Spinal cord (tissue), 10 donors: ENCODE results near the gene ANO6. TPM values are rescaled to one million over a fixed set of nuclear protein-coding genes. Genes with fewer than 3 reads are reported as not detected.
A peak's percentile ranks its signal among the peaks of the same experiment; 100 is the strongest.

ENCODE experiments used
- DNase-seq, 6 donors: peaks; one replicate each; pipeline versions ENCODE4 v3.0.0 to v3.0.0-alpha.2; 2013 to 2015; ENCODE audit warnings: low spot score in 6 of 6, low read depth in 4 of 6
- H3K27ac ChIP-seq: one replicate; pipeline ENCODE4 v1.5.1; 2013; ENCODE audit warnings: low read depth, low read length, control low read depth
- H3K27me3 ChIP-seq: one replicate; pipeline ENCODE4 v1.6.1; 2013; ENCODE audit warnings: low read length; ENCODE audit not compliant: control insufficient read depth, insufficient read depth
- H3K36me3 ChIP-seq: one replicate; pipeline ENCODE4 v1.6.1; 2013; ENCODE audit warnings: low read length; ENCODE audit not compliant: control insufficient read depth, insufficient read depth
- H3K4me1 ChIP-seq: one replicate; pipeline ENCODE4 v1.6.1; 2013; ENCODE audit warnings: low read length; ENCODE audit not compliant: control insufficient read depth, insufficient read depth
- H3K4me3 ChIP-seq: one replicate; pipeline ENCODE4 v1.5.1; 2013; ENCODE audit warnings: low read depth, low read length, control low read depth
- H3K9me3 ChIP-seq: one replicate; pipeline ENCODE4 v1.6.1; 2013; ENCODE audit warnings: low read length; ENCODE audit not compliant: control insufficient read depth, insufficient read depth
- WGBS: methylation state at CpG from one replicate; pipeline ENCODE4 v1.1.5; 2013; ENCODE audit warnings: missing lambda C conversion rate; ENCODE audit not compliant: insufficient coverage; 5-methylcytosine and 5-hydroxymethylcytosine counted together
- polyA plus RNA-seq, 2 donors: library from polyadenylated mRNA; unstranded; fragments of 120-200 nt; gene quantifications; one replicate each; pipeline ENCODE4 v1.2.1, GENCODE V29; 2013; ENCODE audit not compliant: insufficient read length in 2 of 2
- total RNA-seq, 2 donors: library from RNA; depleted of rRNA in 1 of 2; stranded (reverse); fragments of 120-200 nt in 1 of 2; fragments of >200 nt in 1 of 2; gene quantifications; one replicate each; pipeline versions ENCODE4 v1.2.3 to v1.2.4, GENCODE V29; 2013 to 2014
- donor health status: healthy.

ANO6 gene
- total and polyA plus RNA-seq, 4 donors = 21.6 to 105 (median 42.9) TPM

GRCh38 chr12:45334396-45334795 is 118.5 kb downstream of the ANO6 start:
- Histone ChIP-seq H3K4me3 (no peak overlapping the region), H3K4me1 (no peaks in the 10 kb centered on the region), H3K9me3 (no peaks in the 10 kb centered on the region), H3K27ac (no peak overlapping the region), H3K27me3 (no peaks in the 10 kb centered on the region), H3K36me3 (peaks cover 3% of the 10 kb centered on the region)
- no peak for DNase-seq
- WGBS = no CpG with 5 or more reads among the region's 1 CpG

GRCh38 chr12:45336331-45336730 is 120.4 kb downstream of the ANO6 start:
- DNase-seq = no peak
- Histone ChIP-seq H3K36me3 (peaks cover 3% of the 10 kb centered on the region), H3K27ac (no peak overlapping the region), H3K4me1 (no peaks in the 10 kb centered on the region), H3K4me3 (no peak overlapping the region), H3K9me3 (no peaks in the 10 kb centered on the region), H3K27me3 (no peaks in the 10 kb centered on the region)
- no CpG with 5 or more reads among the region's 2 CpGs for WGBS

GRCh38 chr12:45336762-45337596 is 121.1 kb downstream of the ANO6 start:
- H3K9me3 ChIP-seq = no peaks in the 10 kb centered on the region
- no peaks in the 10 kb centered on the region for H3K4me1 ChIP-seq
- no peak for DNase-seq
- no peak overlapping the region for H3K27ac ChIP-seq
- peaks cover 2% of the 10 kb centered on the region for H3K36me3 ChIP-seq
- no peaks in the 10 kb centered on the region for H3K27me3 ChIP-seq
- H3K4me3 ChIP-seq = no peak overlapping the region
- WGBS = 100% methylated on average over 1 of the region's 3 CpGs

GRCh38 chr12:45337835-45338234 is 121.9 kb downstream of the ANO6 start:
- Histone ChIP-seq H3K36me3 (no peaks in the 10 kb centered on the region), H3K27me3 (no peaks in the 10 kb centered on the region), H3K4me3 (no peak overlapping the region), H3K4me1 (no peaks in the 10 kb centered on the region), H3K9me3 (no peaks in the 10 kb centered on the region), H3K27ac (no peak overlapping the region)
- DNase-seq = no peak

GRCh38 chr12:45338272-45338671 is 122.4 kb downstream of the ANO6 start:
- 93% methylated on average over 1 of the region's 1 CpG for WGBS
- Histone ChIP-seq H3K27me3 (no peaks in the 10 kb centered on the region), H3K9me3 (no peaks in the 10 kb centered on the region), H3K36me3 (no peaks in the 10 kb centered on the region), H3K4me1 (no peaks in the 10 kb centered on the region), H3K27ac (no peak overlapping the region), H3K4me3 (no peak overlapping the region)
- DNase-seq = no peak

- Histone ChIP-seq H3K36me3 (no peaks in the 10 kb centered on the region), H3K27me3 (no peaks in the 10 kb centered on the region), H3K4me3 (no peak overlapping the region), H3K4me1 (no peaks in the 10 kb centered on the region), H3K27ac (no peak overlapping the region), H3K9me3 (no peaks in the 10 kb centered on the region)
- no peak for DNase-seq
Measured at GRCh38 chr12:45339035-45339434, 123.1 kb downstream of the ANO6 start.

- no peaks in the 10 kb centered on the region for H3K9me3 ChIP-seq
- H3K36me3 ChIP-seq = no peaks in the 10 kb centered on the region
- H3K27ac ChIP-seq = no peak overlapping the region
- H3K4me3 ChIP-seq = no peak overlapping the region
- no peaks in the 10 kb centered on the region for H3K4me1 ChIP-seq
- WGBS = no CpG with 5 or more reads among the region's 3 CpGs
- no peaks in the 10 kb centered on the region for H3K27me3 ChIP-seq
- DNase-seq = no peak
Measured at GRCh38 chr12:45342171-45342570, 126.3 kb downstream of the ANO6 start.

GRCh38 chr12:45342848-45343247 is 127.0 kb downstream of the ANO6 start:
- DNase-seq = no peak
- H3K27me3 ChIP-seq = no peaks in the 10 kb centered on the region
- no peak overlapping the region for H3K27ac ChIP-seq
- no peak overlapping the region for H3K4me3 ChIP-seq
- H3K36me3 ChIP-seq = no peaks in the 10 kb centered on the region
- no peaks in the 10 kb centered on the region for H3K9me3 ChIP-seq
- H3K4me1 ChIP-seq = no peaks in the 10 kb centered on the region
- WGBS = no CpG with 5 or more reads among the region's 2 CpGs

- Histone ChIP-seq H3K9me3 (no peaks in the 10 kb centered on the region), H3K27me3 (no peaks in the 10 kb centered on the region), H3K27ac (no peak overlapping the region), H3K4me1 (no peaks in the 10 kb centered on the region), H3K36me3 (no peaks in the 10 kb centered on the region), H3K4me3 (no peak overlapping the region)
- 94% methylated on average over 5 of the region's 6 CpGs for WGBS
- DNase-seq = peak in 1 of 6 donors; percentile 7
Measured at GRCh38 chr12:45343269-45344051, 127.6 kb downstream of the ANO6 start.

- Histone ChIP-seq H3K36me3 (peaks cover 2% of the 10 kb centered on the region), H3K27ac (no peak overlapping the region), H3K27me3 (no peaks in the 10 kb centered on the region), H3K4me3 (no peak overlapping the region), H3K4me1 (no peaks in the 10 kb centered on the region), H3K9me3 (no peaks in the 10 kb centered on the region)
- no CpG with 5 or more reads among the region's 2 CpGs for WGBS
- DNase-seq = no peak
Measured at GRCh38 chr12:45348311-45348710, 132.4 kb downstream of the ANO6 start.
